ENCODE data around the gene S100A12.

S100A12 gene

DNA sequence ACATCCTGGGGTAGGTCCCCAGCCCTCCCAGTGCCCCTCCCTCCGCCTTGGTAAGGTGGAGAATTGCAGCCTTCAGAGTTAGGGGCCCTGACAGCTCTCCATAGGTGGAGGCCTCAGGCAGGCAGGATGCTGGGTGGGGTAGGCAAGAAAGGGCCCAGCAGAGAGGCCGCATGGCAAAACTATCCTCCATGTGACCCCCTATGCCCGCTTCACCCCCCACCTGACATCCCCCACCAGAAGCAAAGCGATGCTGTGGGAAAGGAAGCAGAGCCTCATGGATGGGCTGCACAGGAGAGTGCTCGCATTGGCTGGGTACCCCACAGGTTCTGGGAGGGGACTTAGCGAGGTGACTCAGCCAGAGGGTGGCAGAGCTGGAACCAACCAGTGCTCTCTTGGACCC lies 16.2 kb downstream of the S100A12 start:
- TF ChIP-seq PPARA (CRISPR knock-in tag; IDR thresholded peaks at IDR 0.05; ENCODE audit: borderline replicate concordance): no peak
- TF ChIP-seq RARB (CRISPR knock-in tag; IDR thresholded peaks at IDR 0.05): no peak
- no peak for TF ChIP-seq TCF4 (CRISPR knock-in tag; IDR thresholded peaks at IDR 0.05; ENCODE audit: borderline replicate concordance)
- TF ChIP-seq ZNF8 (CRISPR knock-in tag; IDR thresholded peaks at IDR 0.05): no peak
- TF ChIP-seq TOX (CRISPR knock-in tag; IDR thresholded peaks at IDR 0.05; ENCODE audit: borderline replicate concordance): no peak
- no peak for TF ChIP-seq ZFP30 (CRISPR knock-in tag; IDR thresholded peaks at IDR 0.05)
- no peak for TF ChIP-seq PATZ1 (CRISPR knock-in tag; IDR thresholded peaks at IDR 0.05; ENCODE audit: borderline replicate concordance)
- TF ChIP-seq ZNF70 (CRISPR knock-in tag; IDR thresholded peaks at IDR 0.05): no peak
- no peak for TF ChIP-seq ZNF565 (CRISPR knock-in tag; conservative IDR thresholded peaks at IDR 0.05; ENCODE audit: low read depth)
- no peak for TF ChIP-seq SNAI2 (CRISPR knock-in tag; IDR thresholded peaks at IDR 0.05)
- TF ChIP-seq CSDC2 (CRISPR knock-in tag; IDR thresholded peaks at IDR 0.05): no peak
- TF ChIP-seq ZFP3 (CRISPR knock-in tag; IDR thresholded peaks at IDR 0.05): no peak
- TF ChIP-seq, protein P1, sequence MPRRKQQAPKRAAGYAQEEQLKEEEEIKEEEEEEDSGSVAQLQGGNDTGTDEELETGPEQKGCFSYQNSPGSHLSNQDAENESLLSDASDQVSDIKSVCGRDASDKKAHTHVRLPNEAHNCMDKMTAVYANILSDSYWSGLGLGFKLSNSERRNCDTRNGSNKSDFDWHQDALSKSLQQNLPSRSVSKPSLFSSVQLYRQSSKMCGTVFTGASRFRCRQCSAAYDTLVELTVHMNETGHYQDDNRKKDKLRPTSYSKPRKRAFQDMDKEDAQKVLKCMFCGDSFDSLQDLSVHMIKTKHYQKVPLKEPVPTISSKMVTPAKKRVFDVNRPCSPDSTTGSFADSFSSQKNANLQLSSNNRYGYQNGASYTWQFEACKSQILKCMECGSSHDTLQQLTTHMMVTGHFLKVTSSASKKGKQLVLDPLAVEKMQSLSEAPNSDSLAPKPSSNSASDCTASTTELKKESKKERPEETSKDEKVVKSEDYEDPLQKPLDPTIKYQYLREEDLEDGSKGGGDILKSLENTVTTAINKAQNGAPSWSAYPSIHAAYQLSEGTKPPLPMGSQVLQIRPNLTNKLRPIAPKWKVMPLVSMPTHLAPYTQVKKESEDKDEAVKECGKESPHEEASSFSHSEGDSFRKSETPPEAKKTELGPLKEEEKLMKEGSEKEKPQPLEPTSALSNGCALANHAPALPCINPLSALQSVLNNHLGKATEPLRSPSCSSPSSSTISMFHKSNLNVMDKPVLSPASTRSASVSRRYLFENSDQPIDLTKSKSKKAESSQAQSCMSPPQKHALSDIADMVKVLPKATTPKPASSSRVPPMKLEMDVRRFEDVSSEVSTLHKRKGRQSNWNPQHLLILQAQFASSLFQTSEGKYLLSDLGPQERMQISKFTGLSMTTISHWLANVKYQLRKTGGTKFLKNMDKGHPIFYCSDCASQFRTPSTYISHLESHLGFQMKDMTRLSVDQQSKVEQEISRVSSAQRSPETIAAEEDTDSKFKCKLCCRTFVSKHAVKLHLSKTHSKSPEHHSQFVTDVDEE (CRISPR knock-in tag; IDR thresholded peaks at IDR 0.05): no peak
- TF ChIP-seq ISL1 (CRISPR knock-in tag; IDR thresholded peaks at IDR 0.05): no peak
- TF ChIP-seq, protein P2, sequence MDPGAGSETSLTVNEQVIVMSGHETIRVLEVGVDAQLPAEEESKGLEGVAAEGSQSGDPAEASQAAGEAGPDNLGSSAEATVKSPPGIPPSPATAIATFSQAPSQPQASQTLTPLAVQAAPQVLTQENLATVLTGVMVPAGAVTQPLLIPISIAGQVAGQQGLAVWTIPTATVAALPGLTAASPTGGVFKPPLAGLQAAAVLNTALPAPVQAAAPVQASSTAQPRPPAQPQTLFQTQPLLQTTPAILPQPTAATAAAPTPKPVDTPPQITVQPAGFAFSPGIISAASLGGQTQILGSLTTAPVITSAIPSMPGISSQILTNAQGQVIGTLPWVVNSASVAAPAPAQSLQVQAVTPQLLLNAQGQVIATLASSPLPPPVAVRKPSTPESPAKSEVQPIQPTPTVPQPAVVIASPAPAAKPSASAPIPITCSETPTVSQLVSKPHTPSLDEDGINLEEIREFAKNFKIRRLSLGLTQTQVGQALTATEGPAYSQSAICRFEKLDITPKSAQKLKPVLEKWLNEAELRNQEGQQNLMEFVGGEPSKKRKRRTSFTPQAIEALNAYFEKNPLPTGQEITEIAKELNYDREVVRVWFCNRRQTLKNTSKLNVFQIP (CRISPR knock-in tag; IDR thresholded peaks at IDR 0.05; ENCODE audit: borderline replicate concordance, low read depth): no peak
- TF ChIP-seq GLIS3 (CRISPR knock-in tag; IDR thresholded peaks at IDR 0.05): no peak
- no peak for ATAC-seq

GRCh38 chr1:153358691-153358975 lies 16.8 kb downstream of the S100A12 start:
- TF ChIP-seq ZNF70 (CRISPR knock-in tag; IDR thresholded peaks at IDR 0.05) (no peak), ZFP3 (CRISPR knock-in tag; IDR thresholded peaks at IDR 0.05) (no peak), ARNTL (CRISPR knock-in tag; IDR thresholded peaks at IDR 0.05; ENCODE audit: borderline replicate concordance, low read depth) (no peak), RARB (CRISPR knock-in tag; IDR thresholded peaks at IDR 0.05) (no peak), CSRNP3 (CRISPR knock-in tag; IDR thresholded peaks at IDR 0.05) (no peak), TCF4 (CRISPR knock-in tag; IDR thresholded peaks at IDR 0.05; ENCODE audit: borderline replicate concordance) (no peak), TOX (CRISPR knock-in tag; IDR thresholded peaks at IDR 0.05; ENCODE audit: borderline replicate concordance) (no peak), ZNF8 (CRISPR knock-in tag; IDR thresholded peaks at IDR 0.05) (no peak), ESRRG (CRISPR knock-in tag; IDR thresholded peaks at IDR 0.05) (no peak), PATZ1 (CRISPR knock-in tag; IDR thresholded peaks at IDR 0.05; ENCODE audit: borderline replicate concordance) (no peak), PPARA (CRISPR knock-in tag; IDR thresholded peaks at IDR 0.05; ENCODE audit: borderline replicate concordance) (no peak), ISL1 (CRISPR knock-in tag; IDR thresholded peaks at IDR 0.05) (no peak), CREB5 (CRISPR knock-in tag; IDR thresholded peaks at IDR 0.05; ENCODE audit: low read depth) (no peak), SNAI2 (CRISPR knock-in tag; IDR thresholded peaks at IDR 0.05) (no peak), OSR1 (CRISPR knock-in tag; IDR thresholded peaks at IDR 0.05) (no peak), ZFP30 (CRISPR knock-in tag; IDR thresholded peaks at IDR 0.05) (no peak), BACH2 (CRISPR knock-in tag; IDR thresholded peaks at IDR 0.05; ENCODE audit: borderline replicate concordance) (no peak), ZC3H10 (CRISPR knock-in tag; IDR thresholded peaks at IDR 0.05) (no peak)
- TF ChIP-seq, protein P1 (CRISPR knock-in tag; IDR thresholded peaks at IDR 0.05): no peak
- TF ChIP-seq, protein P2 (CRISPR knock-in tag; IDR thresholded peaks at IDR 0.05; ENCODE audit: borderline replicate concordance, low read depth): no peak
- ATAC-seq: no peak

Data from SK-N-SH treated with all-trans-retinoic acid at 6 μM for 48 hours (cell line).